ENCODE measurements around the gene COX8C.
A peak's percentile ranks its signal among the peaks of the same experiment; 100 is the strongest.
"Not testable (repeated sequence)": the region's sequence is repeated elsewhere in the genome, so short reads cannot be mapped to it uniquely, and the experiment has no call there.

Gene COX8C

DNA sequence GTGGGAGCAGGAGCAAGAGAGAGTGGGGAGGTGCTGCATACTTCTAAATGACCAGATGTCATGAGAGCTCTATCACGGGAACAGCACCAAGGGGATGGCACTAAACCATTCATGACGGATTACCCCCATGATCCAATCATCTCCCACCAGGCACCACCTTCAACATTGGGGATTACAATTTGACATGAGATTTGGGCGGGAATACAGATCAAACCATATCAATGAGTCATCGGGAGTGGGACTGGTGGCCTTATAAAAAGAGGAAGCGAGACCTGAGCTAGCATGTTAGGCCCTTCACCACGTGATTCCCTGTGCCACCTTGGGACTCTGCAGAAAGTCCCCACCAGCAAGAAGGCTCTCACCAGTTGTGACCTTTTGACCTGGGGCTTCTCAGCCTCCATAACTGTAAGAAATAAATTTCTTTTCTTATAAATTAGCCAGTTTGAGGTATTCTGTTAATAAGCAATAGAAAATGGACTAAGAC lies 28.7 kb downstream of the COX8C start:
- DNase-seq, result peak; percentile 64 to 85 (median 73)

DNA sequence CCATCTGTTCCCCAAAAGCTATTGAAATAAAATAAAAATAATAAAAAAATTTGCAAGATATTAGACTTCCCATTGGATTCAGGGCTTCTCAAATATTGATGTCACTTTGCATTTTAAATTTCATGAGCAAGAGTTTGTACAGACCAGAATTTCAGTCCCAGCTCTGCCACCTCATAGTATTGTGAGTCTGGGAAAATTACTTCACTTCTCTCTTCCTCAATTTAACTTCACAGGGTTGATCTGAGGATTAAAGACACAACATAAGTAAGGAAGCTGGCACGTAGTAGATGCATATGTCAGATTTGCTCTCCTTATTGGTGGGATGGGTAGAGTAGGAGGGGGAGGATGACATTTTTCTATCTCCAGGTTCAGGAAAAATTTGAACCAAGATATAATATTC lies 32.8 kb downstream of the COX8C start:
- peak; percentile 43 to 84 (median 65) for DNase-seq

DNA sequence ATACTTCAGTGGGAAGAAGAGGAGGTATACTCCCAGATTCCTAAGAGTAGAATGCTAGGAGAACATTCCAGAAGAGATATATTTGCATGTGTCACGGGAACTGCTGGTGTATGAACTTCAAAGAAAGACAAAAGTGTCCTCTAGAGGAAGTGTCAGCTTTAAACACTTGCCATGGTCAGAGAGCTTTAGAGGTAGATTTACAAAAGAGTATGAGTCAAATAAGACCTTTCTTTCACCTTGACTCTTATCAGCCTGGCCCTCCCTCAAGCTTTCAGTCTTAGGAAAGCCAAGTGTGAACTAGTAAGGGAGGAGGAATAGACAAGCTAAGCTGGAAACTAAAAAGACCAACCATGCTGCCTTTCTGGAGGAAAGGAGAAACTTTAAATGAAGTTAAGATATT lies 34.7 kb downstream of the COX8C start:
- no peak for DNase-seq

DNA sequence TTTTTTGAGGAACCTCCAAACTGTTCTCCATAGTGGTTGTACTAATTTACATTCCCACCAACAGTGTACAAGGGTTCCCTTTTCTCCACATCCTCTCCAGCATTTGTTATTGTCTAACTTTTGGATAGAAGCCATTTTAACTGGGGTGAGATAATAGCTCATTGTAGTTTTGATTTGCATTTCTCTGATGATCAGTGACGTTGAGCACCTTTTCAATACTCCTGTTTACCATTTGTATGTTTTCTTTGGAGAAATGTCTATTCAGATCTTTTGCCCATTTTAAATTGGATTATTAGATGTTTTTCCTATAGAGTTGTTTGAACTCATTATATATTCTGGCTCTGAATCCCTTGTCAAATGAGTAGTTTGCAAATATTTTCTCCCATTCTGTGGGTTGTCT lies 37.3 kb downstream of the COX8C start:
- not testable (repeated sequence) for DNase-seq

DNA sequence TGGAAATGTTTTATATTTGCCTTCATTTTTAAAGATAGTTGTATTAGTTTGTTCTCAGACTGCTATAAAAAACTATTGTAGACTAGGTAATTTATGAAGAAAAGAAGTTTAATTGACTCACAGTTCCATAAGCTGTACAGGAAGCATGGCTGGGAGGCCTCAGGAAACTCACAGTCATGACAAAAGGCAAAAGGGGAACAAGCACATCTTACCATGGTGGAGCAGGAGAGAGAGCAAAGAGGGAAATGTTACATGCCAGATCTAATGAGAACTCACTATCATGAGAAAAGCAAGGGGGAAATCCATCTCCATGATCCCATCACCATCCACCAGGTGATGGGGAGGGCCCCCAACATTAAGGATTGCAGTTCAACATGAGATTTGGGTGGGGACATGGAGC lies 48.2 kb downstream of the COX8C start:
- peak; percentile 60 to 78 (median 74) for DNase-seq

DNA sequence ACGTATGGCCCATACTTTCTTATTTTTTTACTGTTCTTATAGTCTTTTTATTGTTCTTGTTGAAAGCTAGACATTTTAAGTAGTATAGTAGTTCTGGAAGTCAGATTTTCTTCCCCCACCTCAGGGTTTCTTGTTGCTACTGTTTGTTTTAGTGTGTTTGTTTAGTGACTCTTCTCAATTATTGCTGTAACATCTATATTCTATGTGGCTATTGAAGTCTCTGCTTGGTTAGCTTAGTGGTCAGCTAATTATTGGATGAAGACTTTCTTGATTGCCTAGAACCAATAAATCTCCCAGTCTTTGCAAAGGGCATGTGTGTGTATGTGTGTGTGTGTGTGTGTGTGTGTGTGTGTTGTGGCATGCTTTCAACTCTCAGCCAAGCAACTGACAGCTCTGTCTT lies 49.5 kb downstream of the COX8C start:
- no peak for DNase-seq
